H54 (cell line): Measurements from ENCODE around the gene DLK2.
A peak's percentile ranks its signal among the peaks of the same experiment; 100 is the strongest.
"Not testable (repeated sequence)": the region's sequence is repeated elsewhere in the genome, so short reads cannot be mapped to it uniquely, and the experiment has no call there.

Source experiments
- DNase-seq: peaks from one replicate; pipeline ENCODE4 v3.0.0; 2011; ENCODE audit warnings: low spot score, mixed read lengths; ENCODE audit not compliant: insufficient read length
- FAIRE-seq: peaks from 3 replicates; lab custom pipeline; 2011; peaks lifted over from hg19 to GRCh38; lab: Jason Lieb, UNC
- POLR2A ChIP-seq: IDR thresholded peaks from 2 replicates; pipeline ENCODE4 v1.6.1; 2011; ENCODE audit warnings: low read depth, mild to moderate bottlenecking, low read length

Gene DLK2, protein sequence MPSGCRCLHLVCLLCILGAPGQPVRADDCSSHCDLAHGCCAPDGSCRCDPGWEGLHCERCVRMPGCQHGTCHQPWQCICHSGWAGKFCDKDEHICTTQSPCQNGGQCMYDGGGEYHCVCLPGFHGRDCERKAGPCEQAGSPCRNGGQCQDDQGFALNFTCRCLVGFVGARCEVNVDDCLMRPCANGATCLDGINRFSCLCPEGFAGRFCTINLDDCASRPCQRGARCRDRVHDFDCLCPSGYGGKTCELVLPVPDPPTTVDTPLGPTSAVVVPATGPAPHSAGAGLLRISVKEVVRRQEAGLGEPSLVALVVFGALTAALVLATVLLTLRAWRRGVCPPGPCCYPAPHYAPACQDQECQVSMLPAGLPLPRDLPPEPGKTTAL

DNA sequence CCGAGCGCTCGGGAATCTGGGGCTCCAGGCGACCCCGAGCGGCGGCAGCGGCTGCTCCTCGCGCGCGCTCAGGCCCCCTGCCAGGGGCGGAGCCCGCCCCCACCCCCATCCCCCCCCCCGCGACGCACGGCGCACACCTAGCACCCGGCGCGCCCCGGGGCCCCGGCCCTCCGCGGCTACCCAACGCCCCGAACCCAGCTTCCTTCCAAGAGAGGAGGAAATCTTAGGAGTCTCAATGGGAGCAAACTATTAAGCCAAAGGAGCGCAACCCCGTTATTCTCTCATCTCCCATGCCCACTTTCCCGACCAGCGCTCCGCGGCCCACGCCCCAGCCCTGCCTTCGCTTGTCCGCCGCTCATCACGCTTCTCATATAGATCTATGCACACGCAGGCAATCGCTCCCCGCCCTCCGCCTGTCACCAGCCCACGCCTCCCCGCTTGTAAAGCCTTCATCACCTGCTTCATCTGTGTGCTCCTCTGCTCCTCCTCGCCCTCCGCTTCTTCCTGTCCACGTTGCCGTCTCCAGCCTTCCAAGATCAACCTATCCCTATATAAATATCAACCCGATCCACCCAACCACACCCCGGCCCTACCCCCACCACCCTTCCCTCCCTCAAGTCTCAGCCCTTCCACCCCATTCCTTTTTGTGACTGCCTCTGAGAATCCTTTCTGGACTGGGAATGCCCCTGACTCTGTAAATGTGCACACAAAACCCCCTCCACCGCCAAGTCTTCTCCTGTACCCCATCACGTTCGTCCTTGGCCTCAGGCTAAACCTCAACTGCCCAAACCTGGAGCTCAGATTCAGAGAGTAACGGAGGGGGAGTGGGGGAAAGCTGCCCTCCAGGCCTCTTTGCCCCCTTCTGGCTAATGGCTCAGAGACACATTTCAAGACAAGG is at the start of gene DLK2:
Gene DLK2 (minus strand): TSS at position 18 of the 898 bp plus-strand sequence. CDS start 723 bp downstream, outside the sequence.
- no peak for TF ChIP-seq POLR2A
- FAIRE-seq (no peak), DNase-seq (peak; percentile 18)

DNA sequence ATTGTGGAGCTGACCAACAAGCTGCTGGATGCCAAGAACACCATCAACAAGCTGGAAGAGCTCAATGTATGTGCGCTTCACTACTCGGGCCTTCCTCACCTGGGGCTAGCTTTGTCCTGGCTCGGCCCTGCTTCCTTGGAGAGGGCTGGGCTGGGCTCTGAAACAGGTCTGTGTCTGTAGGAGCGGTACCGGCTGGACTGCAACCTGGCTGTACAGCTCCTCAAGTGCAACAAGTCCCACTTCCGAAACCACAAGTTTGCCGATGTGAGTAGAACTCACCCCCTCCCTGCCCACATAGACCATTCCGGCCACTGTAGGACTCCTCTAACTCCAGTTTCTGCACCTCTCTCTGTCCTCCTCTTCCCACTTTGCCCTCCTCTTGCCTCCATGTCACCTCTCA is 48.1 kb upstream of the DLK2 start:
- DNase-seq (no peak), FAIRE-seq (no peak)
- TF ChIP-seq POLR2A = no peak

DNA sequence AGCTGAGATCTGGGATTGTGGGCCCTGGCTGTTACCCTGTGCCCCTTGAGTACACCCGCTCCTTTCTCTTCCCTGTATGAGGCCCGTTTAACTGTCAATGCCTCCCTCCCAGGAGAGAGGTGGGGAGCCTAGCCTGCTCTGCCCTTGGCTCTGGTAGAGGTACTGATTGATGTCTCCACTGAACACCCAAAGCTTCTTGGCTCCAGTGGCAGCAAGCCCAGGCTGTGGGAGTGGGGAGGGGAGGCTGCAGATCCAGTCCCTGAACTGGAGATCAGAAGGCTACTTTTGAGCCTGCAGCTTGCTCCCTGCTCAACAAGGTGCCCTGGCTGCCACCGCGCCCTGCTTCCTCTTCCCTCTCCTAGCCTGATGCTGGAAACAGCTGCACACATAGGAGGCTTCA is 47.3 kb upstream of the DLK2 start:
- FAIRE-seq (no peak), DNase-seq (no peak)
- TF ChIP-seq POLR2A = no peak

DNA sequence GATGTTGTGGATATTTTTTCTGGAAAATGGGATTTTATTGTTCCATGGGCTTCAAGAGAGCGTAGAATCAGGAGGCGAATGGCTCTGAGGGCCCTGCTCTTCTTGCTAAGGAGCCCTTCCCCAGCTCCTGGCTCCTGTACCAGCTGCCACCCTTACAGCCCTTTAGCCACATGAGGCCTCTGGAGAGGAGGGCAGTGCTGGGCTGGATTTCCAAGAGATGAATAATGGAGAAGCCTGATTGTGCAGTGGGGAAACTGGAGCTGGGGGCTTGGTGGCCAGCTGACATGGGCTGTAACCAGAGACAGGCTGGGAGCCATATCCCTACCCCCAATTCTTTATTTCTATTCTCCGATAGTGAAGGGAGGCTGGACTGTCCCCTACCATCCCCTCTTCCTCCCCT is 45.6 kb upstream of the DLK2 start:
- no peak for FAIRE-seq
- DNase-seq = no peak
- no peak for TF ChIP-seq POLR2A

DNA sequence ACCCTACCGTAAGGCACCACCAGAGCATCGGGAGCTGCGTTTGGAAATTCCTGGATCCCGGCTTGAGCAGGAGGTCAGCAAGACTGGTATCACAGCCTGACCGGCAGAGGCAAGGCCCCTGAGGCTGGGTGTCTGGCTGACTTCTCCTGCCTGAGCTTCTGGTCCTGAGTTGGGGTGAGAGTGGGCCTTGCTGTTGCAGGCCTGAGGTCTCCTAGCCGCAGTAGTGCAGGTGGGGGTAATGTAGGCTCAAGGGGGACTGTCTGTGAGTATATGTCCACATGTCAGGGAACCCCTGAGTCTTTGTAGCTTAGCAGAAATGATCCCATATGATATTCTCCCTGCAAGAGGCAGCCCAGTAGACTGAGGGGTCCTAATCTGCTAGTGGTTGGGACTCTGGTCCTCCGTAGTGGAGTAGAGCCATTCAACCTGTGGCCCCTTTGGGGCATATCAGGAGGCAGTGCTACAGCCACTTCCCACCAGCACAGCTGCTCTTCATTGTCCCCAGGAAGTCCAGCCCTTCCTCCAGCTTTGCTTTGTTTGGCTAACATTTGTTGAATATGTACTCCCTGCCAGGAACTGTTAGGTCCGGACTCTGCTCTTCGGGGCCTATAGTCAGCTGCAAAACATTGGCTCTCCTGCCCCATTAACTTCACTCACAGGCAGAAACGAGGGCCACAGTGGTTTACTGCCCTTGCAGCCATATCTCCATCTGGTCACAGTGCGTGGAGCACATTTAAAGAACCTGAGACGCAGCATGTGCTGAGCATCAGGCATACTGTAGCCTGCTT is 43.9 kb upstream of the DLK2 start:
- TF ChIP-seq POLR2A = no peak
- FAIRE-seq (no peak), DNase-seq (no peak)

DNA sequence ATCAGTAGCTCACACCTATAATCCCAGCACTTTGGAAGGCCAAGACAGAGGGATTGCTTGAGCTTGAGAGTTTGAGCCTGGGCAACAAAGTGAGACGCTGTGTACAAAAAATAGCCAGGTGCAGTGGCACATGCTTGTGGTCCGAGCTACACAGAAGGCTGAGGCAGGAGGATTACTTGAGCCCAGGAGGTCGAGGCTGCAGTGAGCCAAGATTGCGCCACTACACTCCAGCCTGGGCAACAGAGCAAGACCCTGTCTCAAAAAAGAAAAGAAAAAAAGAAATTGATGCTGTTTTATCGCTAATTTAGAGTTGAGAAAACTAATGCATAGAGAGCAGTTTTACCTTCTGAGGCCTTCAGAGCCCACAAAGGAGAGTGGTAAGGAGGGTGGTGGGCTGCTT is 42.9 kb upstream of the DLK2 start:
- not testable (repeated sequence) for DNase-seq, FAIRE-seq

DNA sequence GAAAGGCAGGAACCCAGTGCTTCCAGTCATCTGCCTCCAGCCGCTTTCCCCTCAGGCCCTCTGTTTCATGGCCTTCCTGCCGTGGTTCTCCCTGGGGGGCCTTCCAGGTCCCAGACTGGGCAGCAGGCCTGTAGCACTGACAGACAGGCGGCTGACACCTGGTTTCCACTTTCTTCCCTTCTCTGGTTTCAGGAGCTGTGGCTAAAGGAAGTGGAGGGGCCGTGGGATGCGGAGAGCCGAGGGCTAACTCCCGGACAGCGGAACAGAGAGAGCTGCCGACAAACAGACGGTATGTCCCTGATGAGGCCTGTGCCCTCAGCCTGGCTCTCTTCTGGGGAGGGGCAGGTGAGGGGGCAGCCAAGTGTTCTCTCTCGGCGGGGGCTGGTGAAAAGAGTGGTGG is 42.3 kb upstream of the DLK2 start:
- no peak for TF ChIP-seq POLR2A
- FAIRE-seq = no peak
- DNase-seq = no peak

DNA sequence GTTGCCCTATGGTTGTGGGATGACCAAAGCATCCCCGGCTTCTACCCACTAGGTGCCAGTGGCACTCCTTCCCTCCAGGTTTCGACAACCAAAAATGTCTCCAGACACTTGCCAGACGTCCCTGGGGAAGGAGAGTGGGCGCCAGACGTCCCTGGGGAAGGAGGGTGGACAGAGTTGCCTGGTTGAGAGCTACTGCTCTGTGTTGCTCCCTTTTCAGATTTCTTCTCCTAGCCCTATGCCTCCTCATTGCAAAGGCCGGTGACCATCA is 41.7 kb upstream of the DLK2 start:
- DNase-seq (no peak), FAIRE-seq (no peak)
- no peak for TF ChIP-seq POLR2A

DNA sequence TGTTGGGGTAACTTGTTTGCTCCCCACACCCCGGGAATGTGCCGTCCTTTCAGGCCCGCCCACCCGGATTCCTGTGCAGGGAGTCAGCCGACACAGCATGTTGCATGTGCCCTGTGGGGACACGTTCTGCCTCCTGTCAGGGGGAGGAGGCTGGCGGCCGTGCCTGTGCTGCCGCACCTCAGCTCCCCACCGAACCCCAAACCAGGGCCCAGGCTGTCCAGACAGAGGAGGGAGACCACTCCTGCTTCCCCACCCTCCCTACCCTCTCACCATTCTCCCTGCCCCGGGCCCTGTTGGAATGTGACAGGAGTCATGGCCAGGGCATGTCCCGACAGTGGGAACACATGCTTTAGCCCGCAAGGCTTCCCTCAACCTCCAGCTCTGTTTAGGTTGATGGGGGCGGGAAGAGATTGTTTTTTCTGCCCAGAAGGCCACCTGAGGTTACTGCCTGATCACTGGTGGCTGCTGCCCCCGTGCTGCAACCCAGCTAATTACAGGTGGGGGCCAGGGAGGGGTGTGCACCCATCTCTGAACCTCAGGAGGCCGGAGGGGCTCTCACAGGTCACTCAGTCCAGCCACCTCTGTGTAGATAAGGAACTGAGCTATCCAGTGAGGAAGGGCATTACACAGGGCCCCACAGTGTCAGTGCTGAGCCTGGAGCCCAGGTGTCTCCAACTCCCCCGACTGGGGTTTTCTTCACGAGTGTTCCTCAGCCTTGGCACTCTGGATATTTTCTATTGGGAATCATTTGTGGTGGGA is 41.2 kb upstream of the DLK2 start:
- FAIRE-seq (no peak), DNase-seq (peak; percentile 93)
- no peak for TF ChIP-seq POLR2A

DNA sequence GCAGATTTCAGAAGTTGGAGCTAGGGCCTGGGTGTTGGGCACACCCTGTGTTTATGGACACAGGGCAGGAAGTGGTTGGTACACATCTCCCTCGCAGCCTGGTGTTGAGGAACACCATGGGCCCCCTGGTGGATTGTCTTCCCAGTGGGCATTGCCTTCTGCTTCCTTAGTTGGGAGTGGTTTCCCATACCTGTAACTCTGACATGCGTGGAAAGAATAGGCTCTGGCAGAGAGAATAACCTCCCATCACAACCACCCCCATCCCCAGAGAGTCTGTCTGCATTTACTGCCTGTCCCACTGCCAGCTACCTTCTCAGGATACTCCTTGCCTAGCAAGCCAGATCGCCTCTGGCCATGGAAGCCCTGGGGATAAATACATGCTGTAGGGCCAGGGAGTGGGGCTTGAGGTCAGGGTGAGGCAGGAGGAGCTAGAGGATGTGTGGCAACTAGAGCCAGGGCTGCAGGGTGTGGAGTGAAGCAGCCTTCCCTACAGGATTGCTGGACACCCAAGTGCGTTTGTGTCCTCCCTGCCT is 40.1 kb upstream of the DLK2 start:
- FAIRE-seq = no peak
- DNase-seq = no peak
- no peak for TF ChIP-seq POLR2A

DNA sequence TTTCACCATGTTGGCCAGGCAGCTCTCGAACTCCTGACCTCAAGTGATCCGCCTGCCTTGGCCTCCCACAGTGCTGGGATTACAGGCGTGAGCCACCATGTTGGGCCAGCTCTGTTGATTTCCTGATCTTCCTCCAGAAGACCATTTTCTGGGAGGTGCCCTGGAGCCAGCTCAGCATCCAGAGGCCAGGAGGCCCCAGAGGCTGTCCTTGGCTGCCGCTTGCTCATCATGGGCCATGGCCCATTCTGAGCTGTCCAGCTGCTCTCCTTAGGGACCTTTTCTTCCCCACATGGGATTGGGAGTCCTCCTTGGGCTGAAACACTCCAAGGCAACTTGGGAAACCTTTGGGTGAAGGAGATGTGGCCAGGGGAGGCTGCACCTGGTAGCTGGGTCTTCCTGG is 39.4 kb upstream of the DLK2 start:
- DNase-seq = no peak
- FAIRE-seq = no peak
- no peak for TF ChIP-seq POLR2A

DNA sequence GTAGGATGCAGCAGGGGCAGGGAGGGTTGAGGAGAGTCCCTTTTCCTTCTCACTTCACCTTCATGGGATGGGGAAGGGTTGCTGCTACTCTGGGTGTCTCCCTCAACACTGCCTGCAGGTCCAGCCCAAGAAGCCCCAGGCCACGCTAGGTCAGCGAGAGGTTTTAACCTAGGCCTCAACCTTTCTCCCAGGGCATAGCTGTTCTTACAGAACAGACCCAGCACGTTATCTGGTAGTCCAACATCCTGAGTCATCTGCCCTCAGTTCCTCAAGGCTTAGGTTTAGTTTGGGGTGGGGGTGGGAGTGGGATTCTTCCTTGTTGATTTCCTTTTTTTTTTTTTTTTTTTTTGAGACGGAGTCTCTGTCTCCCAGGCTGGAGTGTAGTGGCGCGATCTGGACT is 39.0 kb upstream of the DLK2 start:
- no peak for TF ChIP-seq POLR2A
- DNase-seq = no peak
- FAIRE-seq = no peak

DNA sequence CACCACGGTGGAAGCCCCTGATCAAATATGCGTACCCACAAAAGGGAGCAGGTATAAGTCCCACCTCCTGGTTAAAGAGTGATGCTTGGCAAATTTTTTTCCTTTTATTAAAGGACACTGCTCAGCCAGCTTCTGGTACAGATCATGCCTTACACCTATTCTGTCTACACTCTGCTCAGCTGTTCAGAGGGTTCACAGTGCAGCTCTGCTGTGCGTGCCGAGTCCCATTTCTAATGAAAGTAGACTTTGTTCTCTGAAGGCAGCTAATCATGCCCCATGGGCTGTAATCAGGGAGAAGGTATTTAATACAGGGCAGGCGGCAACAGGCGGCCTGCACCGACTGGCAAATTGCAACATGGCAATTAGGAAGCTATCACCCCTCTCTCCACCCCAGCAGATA is 38.5 kb upstream of the DLK2 start:
- DNase-seq (no peak), FAIRE-seq (no peak)
- no peak for TF ChIP-seq POLR2A
